ENCODE measurements around the gene TEX264. TPM values are rescaled to one million over a fixed set of nuclear protein-coding genes. Genes with fewer than 3 reads are reported as not detected.

TEX264 gene
- total RNA-seq, 1 experiment from 2014 or later, result 44.3 TPM

DNA sequence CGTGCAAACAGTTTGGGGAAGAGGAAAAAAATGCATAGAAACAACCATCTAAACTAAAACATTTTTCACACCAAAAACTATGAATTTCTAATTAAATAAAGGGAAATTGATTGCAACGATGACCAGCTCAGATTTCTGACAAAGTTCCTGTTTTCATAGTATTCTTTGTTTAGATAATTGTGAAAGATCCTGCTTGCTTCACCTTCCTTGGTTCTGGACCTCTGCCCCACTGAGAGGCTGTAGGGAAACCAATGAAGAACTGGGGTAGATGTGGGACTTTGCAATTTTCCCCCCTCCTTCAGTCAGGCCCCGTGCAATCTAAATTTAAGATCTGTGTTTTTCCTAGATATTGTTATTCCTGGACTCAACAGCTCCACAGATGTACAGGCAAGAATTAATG lies 13.8 kb upstream of the TEX264 start:
- Histone ChIP-seq H3K79me2 (ENCODE audit: low read depth) (no peaks in the 10 kb centered on the region), H3K9me2 (ENCODE audit: insufficient read depth) (no peaks in the 10 kb centered on the region), H2AFZ (no peak overlapping the region), H4K20me1 (ENCODE audit: insufficient read depth) (no peaks in the 10 kb centered on the region), H3K4me1 (replicated peaks; ENCODE audit: insufficient read depth) (no peaks in the 10 kb centered on the region), H3K27me3 (ENCODE audit: insufficient read depth, low read depth) (no peaks in the 10 kb centered on the region), H3K4me2 (no peak overlapping the region), H3K9me3 (ENCODE audit: insufficient read depth, low read depth) (no peaks in the 10 kb centered on the region), H3K27ac (no peak overlapping the region), H3K36me3 (ENCODE audit: low read depth) (0 out of 2 replicates have a peak, but pooled peaks cover 7% of the 10 kb centered on the region), H3F3A (ENCODE audit: insufficient read depth, low read depth) (no peaks in the 10 kb centered on the region), H3K4me3 (no peak overlapping the region)
- no peak for DNase-seq
- no TSS peak for BruUV-seq (replicated peaks)
- ChIA-PET CTCF (no interaction called here), POLR2A (ENCODE audit: unreplicated experiment) (no interaction called here)
- no peak for TF ChIP-seq EZH2 (IDR thresholded peaks at IDR 0.05; ENCODE audit: low read depth)
- TF ChIP-seq, protein P1, sequence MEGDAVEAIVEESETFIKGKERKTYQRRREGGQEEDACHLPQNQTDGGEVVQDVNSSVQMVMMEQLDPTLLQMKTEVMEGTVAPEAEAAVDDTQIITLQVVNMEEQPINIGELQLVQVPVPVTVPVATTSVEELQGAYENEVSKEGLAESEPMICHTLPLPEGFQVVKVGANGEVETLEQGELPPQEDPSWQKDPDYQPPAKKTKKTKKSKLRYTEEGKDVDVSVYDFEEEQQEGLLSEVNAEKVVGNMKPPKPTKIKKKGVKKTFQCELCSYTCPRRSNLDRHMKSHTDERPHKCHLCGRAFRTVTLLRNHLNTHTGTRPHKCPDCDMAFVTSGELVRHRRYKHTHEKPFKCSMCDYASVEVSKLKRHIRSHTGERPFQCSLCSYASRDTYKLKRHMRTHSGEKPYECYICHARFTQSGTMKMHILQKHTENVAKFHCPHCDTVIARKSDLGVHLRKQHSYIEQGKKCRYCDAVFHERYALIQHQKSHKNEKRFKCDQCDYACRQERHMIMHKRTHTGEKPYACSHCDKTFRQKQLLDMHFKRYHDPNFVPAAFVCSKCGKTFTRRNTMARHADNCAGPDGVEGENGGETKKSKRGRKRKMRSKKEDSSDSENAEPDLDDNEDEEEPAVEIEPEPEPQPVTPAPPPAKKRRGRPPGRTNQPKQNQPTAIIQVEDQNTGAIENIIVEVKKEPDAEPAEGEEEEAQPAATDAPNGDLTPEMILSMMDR (conservative IDR thresholded peaks at IDR 0.05), result no peak
- intact Hi-C loops (cut with micrococcal nuclease; ENCODE audit: unreplicated experiment), result no loop called here

DNA sequence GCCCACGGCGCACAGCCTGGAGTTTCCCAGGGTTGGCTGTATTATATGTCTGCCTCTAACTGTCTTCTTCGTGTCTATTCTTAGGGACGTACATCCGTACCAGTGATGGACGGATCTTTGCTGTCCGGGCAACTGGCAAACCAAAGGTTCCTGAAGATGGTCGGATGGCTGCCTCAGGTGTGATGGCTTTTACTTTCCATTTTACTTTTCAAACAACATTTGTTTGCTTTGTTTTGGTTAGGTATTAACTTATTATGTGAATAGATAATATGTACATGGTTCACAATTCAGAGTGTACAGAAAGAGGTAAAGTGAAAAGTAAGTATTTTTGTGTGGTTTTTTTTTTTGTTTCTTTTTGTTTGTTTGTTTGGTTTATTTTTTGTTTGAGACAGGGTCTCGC lies 11.1 kb upstream of the TEX264 start:
- Histone ChIP-seq H3K27me3 (ENCODE audit: insufficient read depth, low read depth) (no peaks in the 10 kb centered on the region), H4K20me1 (ENCODE audit: insufficient read depth) (no peaks in the 10 kb centered on the region), H3K9me3 (ENCODE audit: insufficient read depth, low read depth) (no peaks in the 10 kb centered on the region), H3K4me3 (no peak overlapping the region), H3K4me1 (replicated peaks; ENCODE audit: insufficient read depth) (no peaks in the 10 kb centered on the region), H3F3A (ENCODE audit: insufficient read depth, low read depth) (no peaks in the 10 kb centered on the region), H3K36me3 (ENCODE audit: low read depth) (0 out of 2 replicates have a peak, but pooled peaks cover 7% of the 10 kb centered on the region), H3K4me2 (no peak overlapping the region), H3K9me2 (ENCODE audit: insufficient read depth) (no peaks in the 10 kb centered on the region), H3K27ac (no peak overlapping the region), H3K79me2 (ENCODE audit: low read depth) (no peaks in the 10 kb centered on the region), H2AFZ (no peak overlapping the region)
- intact Hi-C loops (cut with micrococcal nuclease; ENCODE audit: unreplicated experiment), result no loop called here
- BruUV-seq (replicated peaks), result no TSS peak
- TF ChIP-seq, protein P1 (conservative IDR thresholded peaks at IDR 0.05), result no peak
- TF ChIP-seq EZH2 (IDR thresholded peaks at IDR 0.05; ENCODE audit: low read depth), result no peak
- ChIA-PET POLR2A (ENCODE audit: unreplicated experiment) (no interaction called here), CTCF (no interaction called here)
- no peak for DNase-seq

DNA sequence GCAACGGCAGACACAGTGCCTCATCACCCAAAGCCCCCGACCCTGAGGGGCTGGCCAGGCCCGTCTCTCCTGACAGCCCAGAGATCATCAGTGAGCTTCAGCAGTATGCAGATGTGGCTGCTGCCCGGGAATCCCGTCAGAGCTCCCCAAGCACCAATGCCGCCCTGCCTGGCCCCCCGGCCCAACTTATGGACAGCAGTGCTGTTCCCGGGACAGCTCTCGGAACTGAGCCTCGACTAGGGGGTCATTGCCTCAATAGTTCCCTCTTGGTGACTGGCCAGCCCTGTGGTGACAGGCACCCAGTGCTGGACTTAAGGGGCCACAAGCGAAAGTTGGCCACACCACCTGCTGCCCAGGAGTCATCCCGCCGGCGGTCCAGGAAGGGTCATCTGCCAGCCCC lies 8.6 kb upstream of the TEX264 start:
- intact Hi-C loops (cut with micrococcal nuclease; ENCODE audit: unreplicated experiment), result no loop called here
- Histone ChIP-seq H3K36me3 (ENCODE audit: low read depth) (0 out of 2 replicates have a peak, but pooled peaks cover 7% of the 10 kb centered on the region), H3K27ac (no peak overlapping the region), H2AFZ (no peak overlapping the region), H3K9me2 (ENCODE audit: insufficient read depth) (no peaks in the 10 kb centered on the region), H4K20me1 (ENCODE audit: insufficient read depth) (no peaks in the 10 kb centered on the region), H3K4me1 (replicated peaks; ENCODE audit: insufficient read depth) (no peaks in the 10 kb centered on the region), H3K4me3 (no peak overlapping the region), H3K27me3 (ENCODE audit: insufficient read depth, low read depth) (no peaks in the 10 kb centered on the region), H3K4me2 (no peak overlapping the region), H3K79me2 (ENCODE audit: low read depth) (no peaks in the 10 kb centered on the region), H3F3A (ENCODE audit: insufficient read depth, low read depth) (no peaks in the 10 kb centered on the region), H3K9me3 (ENCODE audit: insufficient read depth, low read depth) (no peaks in the 10 kb centered on the region)
- no peak for TF ChIP-seq EZH2 (IDR thresholded peaks at IDR 0.05; ENCODE audit: low read depth)
- TF ChIP-seq, protein P1 (conservative IDR thresholded peaks at IDR 0.05), result no peak
- POLR2A ChIA-PET (ENCODE audit: unreplicated experiment), result no interaction called here
- CTCF ChIA-PET, result no interaction called here
- no peak for DNase-seq
- BruUV-seq (replicated peaks), result no TSS peak

Data from PC-9 (cell line).